SJCRH30 (cell line): ENCODE measurements around the gene RPS18. TPM values are rescaled to one million over a fixed set of nuclear protein-coding genes. Genes with fewer than 3 reads are reported as not detected.
"Not testable (repeated sequence)": the region's sequence is repeated elsewhere in the genome, so short reads cannot be mapped to it uniquely, and the experiment has no call there.

Experiments
- DNase-seq, 2 experiments: peaks; one replicate each; pipeline ENCODE4 v3.0.0-alpha.2; 2015 to 2020
- H3K27ac ChIP-seq: fragments of 250-450 bp; sonication (Bioruptor Pico); 2 replicates; pipeline ENCODE4 v1.5.1; 2020; ENCODE audit warnings: mild to moderate bottlenecking, moderate library complexity
- H3K27me3 ChIP-seq: fragments of 250-450 bp; sonication (Bioruptor Pico); 2 replicates; pipeline ENCODE4 v1.5.1; 2020; ENCODE audit warnings: mild to moderate bottlenecking, moderate library complexity
- H3K36me3 ChIP-seq: fragments of 250-450 bp; sonication (Bioruptor Pico); 2 replicates; pipeline ENCODE4 v1.5.1; 2020; ENCODE audit warnings: mild to moderate bottlenecking, moderate library complexity
- H3K4me1 ChIP-seq: fragments of 250-450 bp; sonication (Bioruptor Pico); 2 replicates; pipeline ENCODE4 v1.5.1; 2020; ENCODE audit warnings: mild to moderate bottlenecking, moderate library complexity
- H3K4me3 ChIP-seq: fragments of 250-450 bp; sonication (Bioruptor Pico); 2 replicates; pipeline ENCODE4 v1.5.1; 2020; ENCODE audit warnings: mild to moderate bottlenecking, moderate library complexity
- H3K9me3 ChIP-seq: fragments of 250-450 bp; sonication (Bioruptor Pico); replicated peaks from 2 replicates; pipeline ENCODE4 v1.5.1; 2020; ENCODE audit warnings: mild to moderate bottlenecking, moderate library complexity
- total RNA-seq: library from RNA; depleted of rRNA; stranded (reverse); fragments of >200 nt; shearing (Covaris generic); gene quantifications from 2 replicates; pipeline ENCODE4 v1.2.3, GENCODE V29; 2014; rRNA removed

RPS18 gene
- 5,924 and 6,385 TPM in 2 replicates for total RNA-seq

GRCh38 chr6:33271468-33272274 lies at the start of gene RPS18, which contains the start of gene VPS52:
TSS of gene RPS18 (plus strand) at chr6:33272075. CDS start at chr6:33272120, 45 bp downstream.
TSS of gene VPS52 (minus strand) at chr6:33271876. CDS start at chr6:33271675, 201 bp downstream.
- Histone ChIP-seq H3K27me3 (no peaks in the 10 kb centered on the region), H3K4me3 (peak within 1 kb of the TSS; percentile 72), H3K36me3 (peaks cover 45% of the 10 kb centered on the region), H3K9me3 (no peaks in the 10 kb centered on the region), H3K27ac (peak within 1 kb of the TSS; percentile 84), H3K4me1 (peaks cover 7% of the 10 kb centered on the region)
- DNase-seq, result peak; percentile 96 to 99

DNA sequence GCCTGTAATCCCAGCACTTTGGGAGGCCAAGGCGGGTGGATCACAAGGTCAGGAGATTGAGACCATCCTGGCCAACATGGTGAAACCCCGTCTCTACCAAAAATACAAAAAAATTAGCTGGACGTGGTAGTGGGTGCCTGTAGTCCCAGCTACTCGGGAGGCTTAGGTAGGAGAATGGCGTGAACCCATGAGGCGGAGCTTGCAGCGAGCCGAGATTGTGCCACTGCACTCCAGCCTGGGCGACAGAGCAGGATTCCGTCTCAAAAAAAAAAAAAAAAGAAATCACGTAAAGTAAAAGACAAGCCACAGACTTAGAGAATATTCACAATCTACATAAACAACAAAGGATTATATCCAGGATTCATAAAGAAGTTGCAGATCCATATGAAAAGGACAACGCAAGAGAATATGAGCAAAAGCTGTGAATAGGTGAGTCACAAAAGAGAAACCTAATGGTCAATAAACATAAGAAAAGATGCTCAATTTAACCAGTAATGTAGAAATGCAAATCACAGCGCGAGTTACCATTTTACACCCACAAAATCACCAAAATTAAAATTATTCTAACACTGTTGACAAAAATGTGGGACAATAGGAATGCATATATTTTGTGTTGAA lies 45.3 kb upstream of the RPS18 start:
- H3K4me3 ChIP-seq, H3K27me3 ChIP-seq, DNase-seq, H3K9me3 ChIP-seq, H3K27ac ChIP-seq, H3K36me3 ChIP-seq, H3K4me1 ChIP-seq: not testable (repeated sequence)

DNA sequence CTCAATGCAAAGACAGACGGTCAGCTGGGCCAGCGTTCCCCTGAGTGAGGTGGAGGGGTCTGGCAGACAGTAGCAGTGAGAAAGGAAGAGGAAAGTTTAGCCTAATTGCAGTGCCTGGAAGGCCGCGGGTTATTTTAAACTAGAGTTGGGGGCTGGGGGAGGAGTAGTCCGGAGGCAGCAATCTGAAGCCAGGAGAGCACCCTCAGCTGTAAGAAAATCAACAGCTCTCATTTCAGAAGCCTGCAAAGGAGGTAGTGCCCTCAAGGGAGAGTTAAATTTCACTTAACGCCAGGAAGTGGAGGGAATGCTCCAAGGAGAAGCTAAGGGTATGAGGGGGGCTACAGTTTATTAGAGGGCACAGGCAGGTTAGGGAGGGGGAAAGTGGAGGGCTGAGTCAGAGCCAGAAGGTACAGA lies 36.6 kb upstream of the RPS18 start:
- Histone ChIP-seq H3K4me3 (no peak overlapping the region), H3K4me1 (no peaks in the 10 kb centered on the region), H3K9me3 (no peaks in the 10 kb centered on the region), H3K27ac (no peak overlapping the region), H3K27me3 (no peaks in the 10 kb centered on the region; the same call in 1 of the 2 replicates), H3K36me3 (no peaks in the 10 kb centered on the region)
- no peak for DNase-seq

GRCh38 chr6:33236328-33236727 lies 35.5 kb upstream of the RPS18 start:
- Histone ChIP-seq H3K27ac (no peak overlapping the region), H3K9me3 (no peaks in the 10 kb centered on the region), H3K4me1 (no peaks in the 10 kb centered on the region), H3K4me3 (no peak overlapping the region), H3K27me3 (no peaks in the 10 kb centered on the region; the same call in 1 of the 2 replicates), H3K36me3 (no peaks in the 10 kb centered on the region)
- no peak for DNase-seq

GRCh38 chr6:33236852-33237251 lies 35.0 kb upstream of the RPS18 start:
- no peaks in the 10 kb centered on the region for H3K9me3 ChIP-seq
- no peak overlapping the region for H3K27ac ChIP-seq
- no peak overlapping the region for H3K4me3 ChIP-seq
- peaks cover under 1% of the 10 kb centered on the region; the same call in 1 of the 2 replicates for H3K27me3 ChIP-seq
- no peak for DNase-seq
- H3K4me1 ChIP-seq, result no peaks in the 10 kb centered on the region
- no peaks in the 10 kb centered on the region for H3K36me3 ChIP-seq

DNA sequence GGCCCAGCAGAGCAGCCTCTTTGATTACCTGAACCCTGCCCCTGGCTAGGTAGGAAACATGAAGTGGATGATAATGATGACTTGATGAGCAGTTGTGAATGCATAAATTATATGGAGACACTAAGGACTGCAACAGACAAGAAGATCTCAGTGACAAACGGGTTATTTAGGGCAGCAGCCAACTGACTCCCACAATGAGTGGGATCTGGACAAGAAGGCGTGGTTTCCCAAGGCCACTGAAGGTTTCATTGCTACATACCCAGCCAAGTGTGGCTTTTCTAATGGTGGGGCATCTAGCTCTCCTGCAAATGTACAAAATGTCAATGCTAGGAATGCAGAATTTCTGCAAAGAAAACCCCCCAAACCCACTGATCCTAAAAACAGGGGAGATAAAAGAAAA lies 34.1 kb upstream of the RPS18 start:
- Histone ChIP-seq H3K27me3 (peaks cover 3% of the 10 kb centered on the region; the same call in 1 of the 2 replicates), H3K4me1 (no peaks in the 10 kb centered on the region), H3K36me3 (no peaks in the 10 kb centered on the region), H3K4me3 (no peak overlapping the region), H3K9me3 (no peaks in the 10 kb centered on the region), H3K27ac (no peak overlapping the region)
- no peak for DNase-seq

DNA sequence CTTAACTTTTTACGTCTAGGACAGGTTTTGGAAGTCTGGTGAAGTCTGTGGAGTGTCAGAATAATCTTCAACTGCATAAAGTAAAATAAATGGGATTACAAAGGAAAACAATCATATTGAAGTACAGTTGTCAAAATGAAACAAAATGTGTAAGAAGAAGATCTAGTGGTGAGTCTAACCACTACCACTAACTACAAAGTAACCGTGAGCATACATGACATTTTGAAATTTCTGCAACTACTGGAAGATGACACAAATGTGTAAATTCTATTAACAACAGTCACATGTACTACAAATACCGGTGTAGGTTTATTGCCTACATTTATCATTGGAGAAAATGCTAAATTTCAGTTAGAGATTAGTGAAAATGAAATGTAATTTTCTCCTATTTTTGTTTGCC lies 29.9 kb upstream of the RPS18 start:
- H3K27me3 ChIP-seq, result peaks cover 3% of the 10 kb centered on the region; the same call in 1 of the 2 replicates
- H3K4me1 ChIP-seq, result no peaks in the 10 kb centered on the region
- H3K27ac ChIP-seq, result no peak overlapping the region
- H3K36me3 ChIP-seq, result no peaks in the 10 kb centered on the region
- H3K9me3 ChIP-seq, result no peaks in the 10 kb centered on the region
- H3K4me3 ChIP-seq, result no peak overlapping the region
- DNase-seq, result no peak

- Histone ChIP-seq H3K36me3 (no peaks in the 10 kb centered on the region), H3K9me3 (no peaks in the 10 kb centered on the region), H3K27me3 (peaks cover 3% of the 10 kb centered on the region; the same call in 1 of the 2 replicates), H3K4me3 (no peak overlapping the region), H3K27ac (no peak overlapping the region), H3K4me1 (no peaks in the 10 kb centered on the region; the same call in 1 of the 2 replicates)
- no peak for DNase-seq
Measured at GRCh38 chr6:33243476-33243875, 28.4 kb upstream of the RPS18 start.

DNA sequence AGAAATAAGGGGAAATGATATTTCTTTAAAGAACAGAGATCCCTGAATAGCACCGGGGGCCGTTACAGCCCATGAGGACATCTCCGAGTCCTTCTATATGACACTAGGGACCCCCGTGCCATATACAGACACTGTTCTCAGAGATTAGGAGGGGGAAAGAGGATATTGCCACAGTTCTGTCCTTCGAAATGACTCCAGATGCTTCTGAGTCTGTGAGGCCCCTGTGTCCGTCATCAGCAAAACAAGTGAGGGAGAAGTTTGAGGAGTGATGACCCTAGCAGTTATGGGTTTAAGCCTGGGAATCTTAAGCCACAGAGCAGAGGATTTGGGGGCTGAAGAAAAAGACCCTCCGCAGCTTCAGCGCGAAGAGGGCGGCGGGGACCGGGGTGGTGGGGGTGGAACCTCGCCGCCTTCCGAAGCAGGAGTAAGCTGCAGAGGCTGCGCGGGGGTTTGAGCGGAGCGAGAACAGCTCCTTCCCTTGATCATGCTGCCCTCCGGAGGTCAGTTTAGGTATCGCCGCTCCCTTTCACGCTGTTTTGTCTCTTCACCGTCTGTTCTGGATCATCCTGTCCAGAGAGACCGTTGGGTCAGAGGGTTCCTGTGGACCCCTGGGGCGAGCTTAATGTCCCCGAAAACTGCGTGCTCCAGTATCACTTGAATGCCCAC lies 23.8 kb upstream of the RPS18 start:
- H3K4me3 ChIP-seq, result peak overlapping the region; percentile 64
- no peaks in the 10 kb centered on the region for H3K9me3 ChIP-seq
- H3K27me3 ChIP-seq, result no peaks in the 10 kb centered on the region
- H3K4me1 ChIP-seq, result no peaks in the 10 kb centered on the region; the same call in 1 of the 2 replicates
- H3K36me3 ChIP-seq, result no peaks in the 10 kb centered on the region
- peak overlapping the region; percentile 65 for H3K27ac ChIP-seq
- peak; percentile 86 to 94 for DNase-seq

DNA sequence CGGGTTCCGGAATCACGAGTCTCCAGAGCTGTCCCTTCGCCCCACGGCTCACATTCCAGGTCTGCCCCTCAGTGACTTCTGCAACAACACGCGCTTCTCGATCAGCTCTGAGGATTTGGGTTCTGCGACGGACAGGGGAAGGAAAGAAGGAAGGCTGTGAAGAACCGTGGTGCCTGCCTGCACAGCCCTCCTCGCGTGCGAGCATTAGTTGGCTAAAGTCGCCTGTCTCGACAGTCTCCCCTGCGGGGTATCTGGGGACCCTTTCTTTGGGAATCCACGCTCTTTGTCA lies 23.3 kb upstream of the RPS18 start:
- Histone ChIP-seq H3K27ac (peak overlapping the region; percentile 65), H3K4me3 (peak overlapping the region; percentile 64), H3K9me3 (no peaks in the 10 kb centered on the region), H3K36me3 (no peaks in the 10 kb centered on the region), H3K27me3 (no peaks in the 10 kb centered on the region), H3K4me1 (no peaks in the 10 kb centered on the region; the same call in 1 of the 2 replicates)
- no peak for DNase-seq

GRCh38 chr6:33248932-33249731 lies 22.7 kb upstream of the RPS18 start:
- peak overlapping the region; percentile 64 for H3K4me3 ChIP-seq

DNA sequence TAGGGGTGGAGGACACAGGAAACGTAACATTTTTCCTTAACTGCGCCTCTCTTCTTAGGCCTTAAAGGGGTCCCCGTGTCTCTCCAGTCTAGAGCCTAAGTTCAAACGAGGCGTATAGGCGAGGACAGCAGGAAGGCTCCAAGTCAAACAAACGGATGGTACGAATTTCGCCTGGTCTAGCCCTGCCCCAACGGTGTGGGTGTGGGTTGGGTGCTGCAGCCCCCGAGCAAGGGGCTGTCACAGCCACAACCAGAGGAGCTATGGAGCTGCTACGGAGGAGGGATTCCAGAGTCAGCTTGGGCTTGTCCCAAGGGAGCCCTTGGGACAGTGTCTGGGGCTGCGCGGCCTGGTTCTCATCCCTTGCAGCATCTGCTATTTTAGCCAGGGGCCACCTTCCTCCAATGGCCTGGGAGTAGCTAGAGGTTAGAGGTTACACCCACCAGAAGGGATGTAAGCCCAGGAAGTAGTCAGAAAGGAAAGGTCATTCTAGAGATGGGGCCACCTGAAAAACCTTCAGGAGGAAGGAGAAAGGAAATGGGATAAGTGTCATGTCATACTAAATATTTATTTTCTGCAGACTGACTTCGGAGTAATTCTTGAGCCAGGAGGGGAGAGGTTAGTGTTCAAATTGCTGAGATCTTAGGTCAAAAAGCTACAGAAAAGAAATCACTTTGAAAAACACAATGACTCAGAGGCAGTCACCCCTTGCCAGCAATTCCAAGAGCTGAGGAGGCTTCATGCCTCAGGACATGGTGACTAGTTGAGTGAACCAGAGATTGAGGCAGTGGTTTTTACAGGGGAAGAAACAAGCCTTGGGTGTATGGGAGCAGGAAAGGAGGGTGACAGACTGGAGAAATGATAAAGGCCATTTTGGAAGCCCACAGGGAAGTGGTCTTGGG lies 21.9 kb upstream of the RPS18 start:
- Histone ChIP-seq H3K4me1 (no peaks in the 10 kb centered on the region; the same call in 1 of the 2 replicates), H3K4me3 (peak overlapping the region; percentile 64), H3K9me3 (no peaks in the 10 kb centered on the region), H3K27ac (peak overlapping the region; percentile 58), H3K27me3 (no peaks in the 10 kb centered on the region), H3K36me3 (no peaks in the 10 kb centered on the region)
- DNase-seq, result peak in 1 of 2 experiments; percentile 26

More at GRCh38 chr6:33248932-33249731, 22.7 kb upstream of the RPS18 start:
- no peaks in the 10 kb centered on the region for H3K27me3 ChIP-seq
- peak; percentile 98 to 99 for DNase-seq
- H3K36me3 ChIP-seq, result no peaks in the 10 kb centered on the region
- H3K9me3 ChIP-seq, result no peaks in the 10 kb centered on the region
- no peaks in the 10 kb centered on the region; the same call in 1 of the 2 replicates for H3K4me1 ChIP-seq
- H3K27ac ChIP-seq, result peak overlapping the region; percentile 65

DNA sequence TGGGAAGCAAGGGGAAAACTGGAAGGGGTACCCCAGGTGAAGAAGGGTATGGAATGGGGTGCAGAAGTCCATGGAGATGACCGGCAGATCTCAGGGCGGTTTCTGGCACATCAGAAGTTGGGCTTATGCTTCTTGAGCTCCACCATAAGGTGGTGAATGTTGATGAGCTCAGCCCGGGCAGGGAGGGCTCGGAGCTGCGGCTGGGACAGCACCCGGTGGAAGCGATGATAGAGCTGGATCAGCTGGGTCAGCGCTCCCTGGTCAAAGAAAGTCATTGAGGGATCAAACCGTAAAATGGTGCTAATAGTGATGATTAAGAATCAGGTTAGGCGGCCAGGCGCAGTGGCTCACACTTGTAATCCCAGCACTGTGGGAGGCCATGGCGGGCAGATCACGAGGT lies 21.1 kb upstream of the RPS18 start:
- H3K27ac ChIP-seq, result no peak overlapping the region
- H3K36me3 ChIP-seq, result no peaks in the 10 kb centered on the region
- DNase-seq, result no peak
- H3K4me3 ChIP-seq, result no peak overlapping the region
- no peaks in the 10 kb centered on the region for H3K9me3 ChIP-seq
- no peaks in the 10 kb centered on the region for H3K27me3 ChIP-seq
- H3K4me1 ChIP-seq, result no peaks in the 10 kb centered on the region; the same call in 1 of the 2 replicates
